Adipocyte (in vitro differentiated cells): ENCODE measurements around the gene PPP1R12C.

Experiments used
- DNase-seq: peaks from one replicate; pipeline ENCODE4 v3.0.0-alpha.2; 2015; ENCODE audit warnings: low read depth
- H3K27me3 ChIP-seq: replicated peaks from 2 replicates; pipeline ENCODE4 v1.7.0; 2013; ENCODE audit warnings: mild to moderate bottlenecking, low read length, moderate library complexity; ENCODE audit not compliant: control insufficient read depth, insufficient read depth
- H3K36me3 ChIP-seq: 2 replicates; pipeline ENCODE4 v1.7.0; 2013; ENCODE audit warnings: low read length, mild to moderate bottlenecking, moderate library complexity; ENCODE audit not compliant: control insufficient read depth, insufficient read depth, severe bottlenecking
- H3K4me1 ChIP-seq: 2 replicates; pipeline ENCODE4 v1.7.0; 2013; ENCODE audit warnings: mild to moderate bottlenecking, low read length, moderate library complexity; ENCODE audit not compliant: control insufficient read depth, insufficient read depth
- H3K4me3 ChIP-seq: 2 replicates; pipeline ENCODE4 v1.7.0; 2013; ENCODE audit warnings: mild to moderate bottlenecking, low read length, moderate library complexity
- H3K9ac ChIP-seq: 2 replicates; pipeline ENCODE4 v1.7.0; 2013; ENCODE audit warnings: mild to moderate bottlenecking, low read length, moderate library complexity
- H3K9me3 ChIP-seq: 2 replicates; pipeline ENCODE4 v1.7.0; 2013; ENCODE audit warnings: mild to moderate bottlenecking, low read length, moderate library complexity; ENCODE audit not compliant: control insufficient read depth

PPP1R12C gene

DNA sequence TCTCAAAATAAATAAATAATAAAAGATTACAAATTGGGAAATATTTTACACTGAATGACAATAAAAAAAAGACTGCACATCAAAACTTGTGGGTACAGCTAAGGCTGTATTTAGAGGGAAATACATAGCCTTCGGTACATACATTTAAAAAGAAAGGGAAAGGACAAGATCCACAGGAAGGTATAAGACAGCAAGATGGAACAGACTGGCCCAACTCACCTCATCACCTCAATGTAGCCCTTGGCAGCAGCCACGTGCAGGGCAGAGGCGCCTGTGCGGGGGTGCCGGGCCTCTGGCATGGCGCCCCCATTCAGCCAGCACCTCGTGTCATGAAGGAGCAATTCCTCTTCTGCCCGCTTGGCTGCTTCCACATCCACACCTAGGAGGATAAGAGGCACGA is 14.2 kb downstream of the PPP1R12C start:
- H3K4me3 ChIP-seq = no peak overlapping the region
- peaks cover 52% of the 10 kb centered on the region for H3K36me3 ChIP-seq
- no peak for DNase-seq
- peaks cover 7% of the 10 kb centered on the region for H3K9me3 ChIP-seq
- no peaks in the 10 kb centered on the region for H3K27me3 ChIP-seq
- no peaks in the 10 kb centered on the region for H3K4me1 ChIP-seq
- H3K9ac ChIP-seq = no peak overlapping the region

DNA sequence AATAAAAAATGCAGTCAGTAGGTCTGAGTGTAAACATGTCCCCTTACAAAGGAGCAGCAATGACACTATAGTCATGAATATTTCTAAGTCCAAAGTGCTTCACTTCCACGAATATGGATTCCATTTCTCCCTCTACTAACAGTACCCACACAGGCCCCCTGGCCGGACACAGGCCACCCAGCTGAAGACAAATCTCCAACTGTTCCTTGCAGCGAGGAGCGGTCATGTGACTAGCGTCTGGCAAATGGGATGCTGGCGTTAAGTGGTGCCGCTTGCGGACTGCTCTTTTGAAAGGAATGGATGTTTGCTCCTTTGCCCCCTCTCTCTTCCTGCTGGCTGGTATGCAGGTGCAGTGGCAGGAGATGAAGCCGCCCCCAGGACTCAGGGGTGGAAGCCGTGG is 16.2 kb downstream of the PPP1R12C start:
- Histone ChIP-seq H3K9me3 (peaks cover 7% of the 10 kb centered on the region), H3K4me1 (no peaks in the 10 kb centered on the region), H3K36me3 (peaks cover 54% of the 10 kb centered on the region), H3K4me3 (no peak overlapping the region), H3K27me3 (no peaks in the 10 kb centered on the region), H3K9ac (no peak overlapping the region)
- no peak for DNase-seq

GRCh38 chr19:55099557-55100506 is 17.6 kb downstream of the PPP1R12C start:
- H3K27me3 ChIP-seq = no peaks in the 10 kb centered on the region
- H3K4me3 ChIP-seq = no peak overlapping the region
- DNase-seq = no peak
- H3K9me3 ChIP-seq = peaks cover 7% of the 10 kb centered on the region
- no peak overlapping the region for H3K9ac ChIP-seq
- no peaks in the 10 kb centered on the region for H3K4me1 ChIP-seq
- peaks cover 54% of the 10 kb centered on the region for H3K36me3 ChIP-seq

DNA sequence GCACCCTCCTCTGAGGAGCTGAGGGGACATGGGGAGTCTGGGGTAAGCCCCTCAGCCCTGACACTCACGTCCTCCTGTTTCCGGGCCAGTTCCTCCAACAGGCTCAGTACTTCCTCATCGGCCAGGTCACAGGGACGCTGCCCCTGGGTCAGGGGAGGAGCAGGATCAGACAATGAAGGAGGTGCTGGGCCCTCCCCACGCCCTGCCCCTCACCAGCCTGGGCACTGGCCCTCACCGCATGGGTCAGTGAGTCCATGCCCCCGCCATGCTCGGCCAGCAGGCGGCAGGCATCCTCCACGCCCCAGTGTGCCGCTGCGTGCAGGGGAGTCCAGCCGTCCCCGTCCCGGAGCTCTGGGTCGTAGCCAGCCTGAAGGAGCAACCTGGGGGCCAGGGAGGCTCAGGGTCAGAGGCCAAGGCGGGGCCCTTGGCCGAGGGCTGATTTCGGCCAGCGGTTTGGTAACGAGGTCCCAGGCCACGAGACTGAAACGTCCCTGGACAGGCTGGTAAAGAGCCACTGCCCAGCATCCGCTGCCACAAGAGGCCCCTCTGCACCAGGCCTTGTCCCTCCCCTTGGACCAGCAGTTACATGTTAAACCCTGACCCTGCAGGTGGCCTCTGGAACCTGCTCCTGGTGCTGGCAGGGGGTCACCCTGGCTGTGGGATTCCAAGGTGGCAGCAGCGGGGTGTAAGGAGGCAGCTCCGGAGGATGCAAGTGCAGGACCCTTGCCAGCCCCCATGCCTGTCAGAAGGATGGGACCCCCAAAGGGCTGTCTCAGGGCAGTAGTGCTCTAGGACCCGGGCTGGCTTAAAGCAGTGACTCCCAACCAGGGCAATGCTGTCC is 18.5 kb downstream of the PPP1R12C start:
- Histone ChIP-seq H3K4me3 (no peak overlapping the region), H3K27me3 (no peaks in the 10 kb centered on the region), H3K36me3 (peaks cover 60% of the 10 kb centered on the region), H3K9me3 (peaks cover 7% of the 10 kb centered on the region), H3K4me1 (no peaks in the 10 kb centered on the region), H3K9ac (no peak overlapping the region)
- DNase-seq = no peak

- Histone ChIP-seq H3K36me3 (peaks cover 54% of the 10 kb centered on the region), H3K9me3 (peaks cover 2% of the 10 kb centered on the region), H3K27me3 (no peaks in the 10 kb centered on the region), H3K4me1 (no peaks in the 10 kb centered on the region), H3K4me3 (no peak overlapping the region), H3K9ac (no peak overlapping the region)
- DNase-seq = no peak
These were observed 19.3 kb downstream of the PPP1R12C start for GRCh38 chr19:55097864-55098715.

DNA sequence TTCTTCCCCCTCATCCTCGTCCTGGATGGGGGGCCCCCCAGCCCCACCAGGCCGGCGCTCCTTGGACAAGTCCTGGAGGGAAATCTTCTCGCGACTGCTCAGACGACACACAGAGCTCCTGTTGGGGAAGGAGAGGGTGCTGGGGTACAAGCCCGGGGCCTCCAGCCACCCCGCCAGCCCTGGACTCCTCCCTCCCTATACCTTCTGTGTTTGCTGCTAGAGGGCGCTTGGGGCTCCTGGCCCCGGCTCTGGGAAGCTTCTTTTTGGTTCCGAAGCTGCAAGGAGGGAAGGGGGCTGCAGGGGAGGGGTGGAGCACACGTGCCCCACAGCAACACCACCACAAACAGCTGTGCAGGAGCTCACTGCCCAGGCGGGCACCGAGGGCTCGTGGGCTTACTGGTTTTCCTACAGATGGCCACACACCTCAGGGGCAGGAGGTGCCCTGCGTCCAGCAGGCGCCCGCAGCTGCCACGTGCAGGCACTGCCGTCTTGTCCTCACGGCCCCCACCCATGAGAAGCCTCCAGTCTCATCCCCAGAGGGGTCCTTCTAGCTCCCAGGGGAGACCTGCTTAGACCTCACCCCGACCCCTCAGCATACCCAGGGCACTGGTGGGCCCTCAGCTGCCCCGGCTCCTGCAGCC is 21.3 kb downstream of the PPP1R12C start:
- no peak overlapping the region for H3K9ac ChIP-seq
- H3K9me3 ChIP-seq = no peaks in the 10 kb centered on the region
- peaks cover 38% of the 10 kb centered on the region for H3K36me3 ChIP-seq
- no peak for DNase-seq
- H3K4me1 ChIP-seq = no peaks in the 10 kb centered on the region
- no peaks in the 10 kb centered on the region for H3K27me3 ChIP-seq
- H3K4me3 ChIP-seq = no peak overlapping the region

- no peaks in the 10 kb centered on the region for H3K27me3 ChIP-seq
- H3K36me3 ChIP-seq = peaks cover 43% of the 10 kb centered on the region
- H3K9me3 ChIP-seq = no peaks in the 10 kb centered on the region
- no peak for DNase-seq
- H3K4me3 ChIP-seq = no peak overlapping the region
- no peak overlapping the region for H3K9ac ChIP-seq
- H3K4me1 ChIP-seq = no peaks in the 10 kb centered on the region
These were observed 22.0 kb downstream of the PPP1R12C start for GRCh38 chr19:55095260-55096060.

- H3K4me3 ChIP-seq = no peak overlapping the region
- H3K9me3 ChIP-seq = no peaks in the 10 kb centered on the region
- DNase-seq = no peak
- no peaks in the 10 kb centered on the region for H3K4me1 ChIP-seq
- no peak overlapping the region for H3K9ac ChIP-seq
- H3K36me3 ChIP-seq = peaks cover 40% of the 10 kb centered on the region
- H3K27me3 ChIP-seq = no peaks in the 10 kb centered on the region
These were observed 22.8 kb downstream of the PPP1R12C start for GRCh38 chr19:55094456-55095259.

DNA sequence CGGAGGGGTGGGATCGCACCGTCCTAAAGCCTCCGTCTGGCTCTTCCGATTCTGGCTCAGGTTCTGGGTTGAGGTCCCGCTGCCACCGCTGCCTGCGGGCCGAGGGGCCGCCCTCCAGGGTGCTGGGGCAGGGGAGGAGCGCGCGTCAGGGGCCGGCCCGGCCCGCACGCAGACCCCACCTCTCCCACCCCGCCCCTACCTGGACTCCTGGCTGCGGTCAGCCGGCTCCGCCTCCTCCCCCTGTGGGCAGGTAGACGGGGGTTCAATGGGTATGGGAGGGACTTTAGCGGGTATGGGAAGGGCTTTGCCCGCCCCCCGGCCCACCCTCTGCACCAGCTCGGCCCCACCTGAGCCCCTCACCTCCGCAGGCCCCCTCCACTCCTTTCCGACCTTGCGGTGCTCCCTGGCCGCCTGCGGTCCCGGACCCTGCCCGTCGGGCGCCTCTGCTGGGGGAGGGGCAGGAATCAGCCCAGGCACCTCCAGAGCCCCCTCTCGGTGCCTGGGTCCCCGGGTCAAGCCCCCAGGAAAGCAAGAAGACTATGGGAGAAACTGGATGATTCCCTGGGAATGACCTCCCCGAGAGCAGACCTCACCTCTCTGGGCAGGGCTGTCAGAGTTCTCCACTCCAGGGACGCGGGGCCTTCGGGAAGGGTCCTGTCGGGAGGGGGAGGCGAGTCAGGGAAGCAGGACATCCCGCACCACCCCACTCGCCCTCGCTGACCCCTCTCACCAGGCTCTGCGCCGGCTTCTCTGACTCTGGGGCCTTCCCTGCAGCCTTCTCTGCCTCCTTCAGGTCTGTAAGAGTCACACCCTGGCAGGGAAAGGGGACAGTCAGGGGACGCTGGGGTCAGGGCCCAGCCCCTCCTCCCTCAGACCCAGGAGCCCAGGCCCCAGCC is 24.8 kb downstream of the PPP1R12C start:
- DNase-seq = no peak
- no peaks in the 10 kb centered on the region for H3K27me3 ChIP-seq
- H3K4me3 ChIP-seq = no peak overlapping the region
- no peak overlapping the region for H3K9ac ChIP-seq
- no peaks in the 10 kb centered on the region for H3K9me3 ChIP-seq
- peaks cover 8% of the 10 kb centered on the region for H3K4me1 ChIP-seq
- peaks cover 21% of the 10 kb centered on the region for H3K36me3 ChIP-seq
